Tibial nerve (tissue), 4 donors: Measurements from ENCODE around the gene ST3GAL4. TPM values are rescaled to one million over a fixed set of nuclear protein-coding genes. Genes with fewer than 3 reads are reported as not detected.
"Not testable (repeated sequence)": the region's sequence is repeated elsewhere in the genome, so short reads cannot be mapped to it uniquely, and the experiment has no call there.

Source experiments
- DNase-seq, 2 donors: peaks; one replicate each; pipeline ENCODE4 v3.0.0-alpha.2; 2019; ENCODE audit warnings: low spot score in 2 of 2
- H3K27ac ChIP-seq, 4 donors: fragments of 200-600 bp; sonication (generic) in 3 of 4; one replicate each; pipeline ENCODE4 v1.5.1; 2017 to 2019; ENCODE audit warnings: mild to moderate bottlenecking in 1 of 4
- H3K27me3 ChIP-seq, 2 donors: fragments of 200-600 bp; sonication (generic) in 1 of 2; one replicate each; pipeline versions ENCODE4 v1.5.1 to v1.6.0; 2017 to 2019
- H3K36me3 ChIP-seq, 3 donors: fragments of 200-600 bp; sonication (generic); one replicate each; pipeline ENCODE4 v1.5.1; 2018 to 2019
- H3K4me1 ChIP-seq, 4 donors: fragments of 200-600 bp; sonication (generic) in 3 of 4; one replicate each; pipeline ENCODE4 v1.5.1; 2017 to 2019
- H3K4me3 ChIP-seq, 4 donors: fragments of 200-600 bp; sonication (generic) in 3 of 4; one replicate each; pipeline ENCODE4 v1.5.1; 2017 to 2019; ENCODE audit warnings: mild to moderate bottlenecking in 1 of 4, moderate library complexity in 1 of 4
- H3K9me3 ChIP-seq, 4 donors: fragments of 200-600 bp; sonication (generic) in 3 of 4; one replicate each; pipeline ENCODE4 v1.5.1; 2017 to 2019
- EP300 ChIP-seq, 2 donors: sonication (generic); formaldehyde crosslinking; IDR thresholded peaks; one replicate each; pipeline ENCODE4 v1.6.1; 2017; ENCODE audit warnings: antibody characterized with exemption in 2 of 2, mild to moderate bottlenecking in 1 of 2
- POLR2A ChIP-seq, 2 donors: fragments of 450-650 bp; IDR thresholded peaks; one replicate each; pipeline ENCODE4 v1.6.1; 2017; ENCODE audit warnings: antibody characterized with exemption in 2 of 2, mild to moderate bottlenecking in 2 of 2, moderate library complexity in 2 of 2
- WGBS, 2 donors: methylation state at CpG; one replicate each; pipeline ENCODE4 v1.1.5; 2018; 5-methylcytosine and 5-hydroxymethylcytosine counted together
- total RNA-seq, 4 donors: library from RNA; depleted of rRNA; stranded (reverse); fragments of >200 nt; gene quantifications; one replicate each; pipeline ENCODE4 v1.1.0, GENCODE V29; 2016
- TF ChIP-seq, protein P1 (sequence below), 5 experiments: fragments of 200-600 bp in 3 of 5; fragments of 450-650 bp in 2 of 5; sonication (generic) in 3 of 5; IDR thresholded peaks; one replicate each; pipeline ENCODE4 v1.5.1; 2016 to 2019; ENCODE audit warnings: antibody characterized with exemption in 5 of 5, mild to moderate bottlenecking in 3 of 5, moderate library complexity in 2 of 5

Gene ST3GAL4
- total RNA-seq, 4 donors from 2014 or later, result 68.1 to 162 (median 122) TPM

DNA sequence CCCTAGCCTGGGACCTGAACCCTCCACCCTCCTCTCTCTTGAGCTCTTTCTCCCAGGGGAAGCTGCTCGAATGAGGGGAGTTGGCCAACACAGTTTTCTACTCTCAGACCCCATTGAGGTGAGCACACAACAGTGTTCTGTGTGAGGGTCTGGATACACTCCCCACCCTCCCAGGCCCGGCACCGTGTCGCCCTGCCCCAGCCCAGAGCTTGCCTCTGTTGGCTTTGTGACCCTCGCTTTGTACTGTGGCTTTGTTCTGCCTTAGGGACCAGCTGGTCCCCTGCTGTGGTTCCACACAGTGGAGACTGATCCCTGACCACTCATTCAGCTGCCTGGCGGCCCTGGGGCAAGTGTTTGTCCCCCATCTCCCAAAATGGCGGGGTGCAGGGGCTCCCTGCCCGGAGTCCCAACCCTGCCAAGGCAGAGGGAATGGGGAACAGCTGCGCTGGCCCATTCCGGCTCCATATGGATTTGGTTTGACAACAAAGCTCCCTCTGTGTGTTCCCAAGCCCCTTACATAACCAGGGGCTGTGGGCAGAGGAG lies 8.3 kb downstream of the ST3GAL4 start:
- Histone ChIP-seq H3K4me1 (peaks cover 4 to 87% (median 41%) of the 10 kb centered on the region in 4 donors), H3K9me3 (no peaks in the 10 kb centered on the region), H3K27me3 (no peaks in the 10 kb centered on the region), H3K27ac (peak overlapping the region; percentile 52 to 93 (median 70)), H3K36me3 (no peaks in the 10 kb centered on the region), H3K4me3 (no peak overlapping the region)
- WGBS, 2 donors, result 37 to 46% methylated on average over 10 of the region's 10 CpGs
- TF ChIP-seq POLR2A (IDR thresholded peaks at IDR 0.05) (no peak), EP300 (IDR thresholded peaks at IDR 0.05) (no peak)
- TF ChIP-seq, protein P1, sequence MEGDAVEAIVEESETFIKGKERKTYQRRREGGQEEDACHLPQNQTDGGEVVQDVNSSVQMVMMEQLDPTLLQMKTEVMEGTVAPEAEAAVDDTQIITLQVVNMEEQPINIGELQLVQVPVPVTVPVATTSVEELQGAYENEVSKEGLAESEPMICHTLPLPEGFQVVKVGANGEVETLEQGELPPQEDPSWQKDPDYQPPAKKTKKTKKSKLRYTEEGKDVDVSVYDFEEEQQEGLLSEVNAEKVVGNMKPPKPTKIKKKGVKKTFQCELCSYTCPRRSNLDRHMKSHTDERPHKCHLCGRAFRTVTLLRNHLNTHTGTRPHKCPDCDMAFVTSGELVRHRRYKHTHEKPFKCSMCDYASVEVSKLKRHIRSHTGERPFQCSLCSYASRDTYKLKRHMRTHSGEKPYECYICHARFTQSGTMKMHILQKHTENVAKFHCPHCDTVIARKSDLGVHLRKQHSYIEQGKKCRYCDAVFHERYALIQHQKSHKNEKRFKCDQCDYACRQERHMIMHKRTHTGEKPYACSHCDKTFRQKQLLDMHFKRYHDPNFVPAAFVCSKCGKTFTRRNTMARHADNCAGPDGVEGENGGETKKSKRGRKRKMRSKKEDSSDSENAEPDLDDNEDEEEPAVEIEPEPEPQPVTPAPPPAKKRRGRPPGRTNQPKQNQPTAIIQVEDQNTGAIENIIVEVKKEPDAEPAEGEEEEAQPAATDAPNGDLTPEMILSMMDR (IDR thresholded peaks at IDR 0.05), result no peak
- DNase-seq, result no peak

DNA sequence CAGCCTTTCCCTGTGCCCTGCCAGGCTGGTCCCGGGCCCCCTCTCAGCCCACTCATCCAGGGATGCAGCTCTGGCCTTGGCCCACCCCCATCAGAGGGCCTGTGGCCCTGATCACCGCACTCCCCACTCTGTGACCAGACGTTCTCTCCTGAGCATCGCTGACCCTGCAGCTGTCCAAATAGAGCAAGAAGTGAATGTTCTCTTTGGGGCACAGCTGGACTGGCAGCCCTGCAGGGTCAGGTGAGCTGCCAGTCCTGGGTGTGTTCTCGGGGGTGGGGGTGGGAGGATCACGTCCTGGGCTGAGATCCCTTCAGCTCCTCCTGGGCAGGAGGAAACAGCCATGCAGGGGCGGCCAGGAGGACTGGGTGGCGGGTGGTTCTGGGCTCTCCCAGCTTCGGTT lies 9.2 kb downstream of the ST3GAL4 start:
- not testable (repeated sequence) for H3K9me3 ChIP-seq, H3K4me3 ChIP-seq, H3K27me3 ChIP-seq, H3K36me3 ChIP-seq
- WGBS, 2 donors, result 39 to 60% methylated on average over 1 to 4 of the region's 9 CpGs
- peak in 1 of 2 donors; percentile 11 for DNase-seq
- H3K27ac ChIP-seq, result peak overlapping the region in 1 of 4 donors; percentile 4
- peaks cover 4 to 81% (median 36%) of the 10 kb centered on the region in 4 donors for H3K4me1 ChIP-seq

DNA sequence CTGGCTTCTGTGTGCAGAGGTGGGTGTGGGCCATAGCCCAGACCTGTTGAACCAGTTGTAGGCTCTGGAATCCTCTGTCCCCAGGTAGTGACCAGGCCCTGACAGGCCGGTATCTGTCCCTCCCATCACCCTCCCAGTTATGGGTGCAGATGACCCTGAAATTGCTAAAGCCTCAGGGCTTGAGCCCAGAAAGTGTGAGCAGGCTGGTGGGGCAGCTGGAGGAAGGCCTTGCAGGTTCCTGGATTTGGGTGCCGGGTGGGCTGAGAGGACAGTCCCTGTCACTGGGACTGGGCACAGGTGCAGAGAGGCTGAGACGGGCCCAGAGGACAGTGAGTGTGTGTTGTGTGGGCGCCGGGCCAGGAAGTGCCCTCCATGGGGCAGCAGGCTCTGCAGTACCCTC lies 10.0 kb downstream of the ST3GAL4 start:
- Histone ChIP-seq H3K27ac (peak overlapping the region in 2 of 4 donors; percentile 59 to 64), H3K4me1 (peaks cover 4 to 75% (median 29%) of the 10 kb centered on the region in 4 donors)
- 57 to 88% methylated on average over 3 to 4 of the region's 5 CpGs for WGBS, 2 donors
- not testable (repeated sequence) for H3K4me3 ChIP-seq, H3K36me3 ChIP-seq, H3K9me3 ChIP-seq, H3K27me3 ChIP-seq
- DNase-seq, result peak in 1 of 2 donors; percentile 11

DNA sequence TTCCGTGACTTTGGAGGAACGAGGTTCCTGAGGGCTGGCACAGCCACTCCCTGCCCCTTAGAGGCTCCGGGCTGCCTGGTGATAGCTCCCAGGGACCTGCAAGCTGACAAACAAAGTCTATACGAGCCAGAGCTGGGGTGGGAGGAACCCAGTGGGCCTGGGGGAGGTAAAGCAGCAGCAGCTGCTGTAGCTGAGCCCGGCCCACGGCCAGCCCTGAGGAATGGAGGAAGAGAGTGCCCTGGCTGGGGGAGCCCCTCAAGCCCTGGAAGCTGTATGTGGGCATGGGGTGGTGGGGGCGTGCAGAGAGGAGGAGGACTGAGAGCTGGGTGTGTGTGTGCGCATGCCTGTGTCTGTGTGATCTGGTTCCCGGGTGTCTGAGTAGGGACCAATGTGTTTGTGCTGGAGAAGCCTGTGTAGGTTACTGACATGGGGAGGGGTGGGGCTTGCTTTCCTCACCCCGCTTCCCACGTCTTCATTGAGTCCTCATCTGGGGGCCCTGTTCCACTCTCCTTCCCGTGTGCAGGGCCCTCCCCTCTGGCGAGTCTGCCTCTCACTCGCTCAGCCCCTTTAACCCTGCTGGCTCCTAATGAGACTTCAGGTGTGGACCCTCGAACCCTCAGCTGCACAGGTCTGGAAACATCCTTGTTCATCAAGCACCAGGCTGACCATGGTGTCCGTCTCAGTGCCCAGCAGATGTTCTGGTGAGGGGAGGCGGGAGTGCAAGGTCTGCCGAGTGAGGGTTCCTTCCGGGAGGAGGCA lies 10.8 kb downstream of the ST3GAL4 start:
- Histone ChIP-seq H3K36me3 (no peaks in the 10 kb centered on the region), H3K9me3 (no peaks in the 10 kb centered on the region), H3K4me3 (no peak overlapping the region), H3K27me3 (no peaks in the 10 kb centered on the region), H3K4me1 (peaks cover 4 to 67% (median 26%) of the 10 kb centered on the region in 4 donors), H3K27ac (peak overlapping the region; percentile 13 to 64 (median 50))
- 38 to 43% methylated on average over 17 of the region's 19 CpGs for WGBS, 2 donors
- TF ChIP-seq EP300 (IDR thresholded peaks at IDR 0.05) (no peak), POLR2A (IDR thresholded peaks at IDR 0.05) (no peak)
- DNase-seq, result peak in 1 of 2 donors; percentile 6

DNA sequence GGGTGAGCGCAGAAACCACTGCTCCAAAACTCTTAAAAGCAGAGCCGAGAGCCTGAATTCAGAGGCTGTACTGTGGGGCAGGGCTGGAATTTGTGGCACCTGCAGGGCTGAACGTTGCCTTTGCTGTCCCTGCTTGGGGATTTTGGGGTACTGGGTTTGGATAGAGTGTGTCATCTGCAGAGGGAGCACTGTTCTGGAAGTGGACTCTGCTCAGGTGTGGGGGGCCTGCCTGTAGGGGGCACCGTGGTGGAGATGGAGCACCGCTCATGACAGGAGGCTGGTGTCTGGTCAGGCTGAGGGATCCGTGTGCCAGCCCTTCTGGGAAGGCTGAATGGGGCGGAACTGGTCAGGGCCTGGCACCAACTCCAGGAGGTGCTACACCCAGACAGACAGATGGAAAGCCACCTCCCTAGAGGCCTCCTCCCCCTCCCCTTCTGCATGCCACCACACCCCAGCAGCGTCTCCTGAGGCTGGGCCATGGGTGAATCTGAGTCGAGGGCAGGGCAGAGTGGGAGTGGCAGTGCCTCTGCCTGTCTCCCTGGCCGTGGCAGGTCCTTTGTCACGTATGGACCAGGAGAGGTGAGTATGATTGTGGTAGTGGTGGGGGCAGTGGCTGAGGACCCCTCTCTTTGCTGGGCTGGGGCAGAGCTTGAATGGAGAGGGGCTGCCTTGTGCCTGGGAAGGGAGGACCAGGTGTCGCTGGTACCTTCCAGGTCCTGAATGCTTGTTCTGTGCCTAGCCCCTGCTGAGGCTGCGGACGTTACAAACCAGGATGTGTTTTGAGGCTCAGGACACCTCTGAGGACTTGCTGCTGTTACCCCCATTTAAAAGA lies 11.6 kb downstream of the ST3GAL4 start:
- H3K27ac ChIP-seq, result peak overlapping the region in 3 of 4 donors; percentile 13 to 64 (median 59)
- DNase-seq, H3K27me3 ChIP-seq, H3K9me3 ChIP-seq, H3K4me3 ChIP-seq, H3K36me3 ChIP-seq: not testable (repeated sequence)
- WGBS, 2 donors, result 69 to 74% methylated on average over 10 to 13 of the region's 14 CpGs
- peaks cover 4 to 64% (median 23%) of the 10 kb centered on the region in 4 donors for H3K4me1 ChIP-seq

DNA sequence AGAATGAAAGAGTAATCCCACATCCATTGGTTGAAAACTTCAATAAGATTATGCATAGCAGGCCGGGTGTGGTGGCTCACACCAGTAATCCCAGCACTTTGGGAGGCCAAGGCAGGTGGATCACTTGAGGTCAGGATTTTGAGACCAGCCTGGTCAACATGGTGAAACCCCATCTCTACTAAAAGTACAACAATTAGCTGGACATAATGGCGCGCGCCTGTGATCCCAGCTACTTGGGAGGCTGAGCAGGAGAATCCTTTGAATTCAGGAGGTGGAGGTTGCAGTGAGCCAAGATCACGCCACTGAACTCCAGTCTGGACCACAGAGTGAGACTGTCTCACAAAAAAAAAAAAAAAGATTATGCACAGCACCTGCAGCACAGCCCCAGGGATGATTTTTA lies 12.3 kb downstream of the ST3GAL4 start:
- H3K9me3 ChIP-seq, H3K4me3 ChIP-seq, H3K27me3 ChIP-seq, H3K36me3 ChIP-seq, DNase-seq: not testable (repeated sequence)
- Histone ChIP-seq H3K4me1 (peaks cover 4 to 60% (median 24%) of the 10 kb centered on the region in 4 donors), H3K27ac (peak overlapping the region in 1 of 4 donors; percentile 8)
- WGBS, 2 donors, result 93 to 98% methylated on average over 5 of the region's 5 CpGs

DNA sequence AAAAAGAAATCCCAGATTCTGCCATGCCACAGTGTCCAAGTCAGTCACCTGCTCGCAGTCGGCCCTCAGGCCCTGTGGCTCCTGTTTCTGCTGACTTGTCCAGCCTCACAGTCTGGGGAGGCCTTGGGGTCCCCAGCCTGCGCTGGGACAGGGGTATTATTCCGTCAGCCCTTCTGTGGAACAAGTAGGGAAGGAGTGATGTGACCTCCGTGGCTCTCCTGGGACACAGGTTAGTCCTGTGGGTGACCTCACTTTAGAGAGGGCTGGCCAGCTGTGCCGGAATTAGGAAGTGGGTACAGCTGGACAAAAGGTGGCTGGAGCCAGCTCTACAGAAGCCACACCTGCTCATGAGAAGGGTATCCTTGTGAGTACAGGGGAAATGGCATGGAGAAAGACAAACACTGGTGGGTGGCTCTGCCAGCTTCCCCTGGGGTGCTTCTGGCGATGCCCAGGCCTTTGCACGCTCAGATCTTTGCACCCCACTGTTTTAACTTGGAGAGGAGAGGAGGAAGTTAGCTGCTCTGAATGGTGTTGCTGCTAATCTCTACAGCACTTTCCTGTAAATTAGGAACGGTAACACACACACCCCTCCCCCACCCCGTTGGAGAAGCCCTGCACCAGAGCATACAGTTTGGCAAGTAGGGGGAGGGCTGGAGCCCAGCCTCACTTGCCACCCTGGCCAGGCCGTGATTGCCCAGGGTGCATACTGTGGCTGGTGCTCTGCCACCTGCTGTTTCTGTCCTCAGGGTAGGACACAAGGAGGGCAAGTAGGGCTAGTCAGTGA lies 13.0 kb downstream of the ST3GAL4 start:
- not testable (repeated sequence) for DNase-seq, H3K4me3 ChIP-seq, H3K9me3 ChIP-seq, H3K27me3 ChIP-seq, H3K36me3 ChIP-seq
- whole genome bisulfite sequencing, 2 donors, result 60 to 67% methylated on average over 10 to 11 of the region's 11 CpGs
- Histone ChIP-seq H3K27ac (peak overlapping the region in 1 of 4 donors; percentile 8), H3K4me1 (peaks cover 2 to 60% (median 26%) of the 10 kb centered on the region in 4 donors)
